ENCODE results near the gene FAM89A.
"Not testable (repeated sequence)": the region's sequence is repeated elsewhere in the genome, so short reads cannot be mapped to it uniquely, and the experiment has no call there.

FAM89A gene

DNA sequence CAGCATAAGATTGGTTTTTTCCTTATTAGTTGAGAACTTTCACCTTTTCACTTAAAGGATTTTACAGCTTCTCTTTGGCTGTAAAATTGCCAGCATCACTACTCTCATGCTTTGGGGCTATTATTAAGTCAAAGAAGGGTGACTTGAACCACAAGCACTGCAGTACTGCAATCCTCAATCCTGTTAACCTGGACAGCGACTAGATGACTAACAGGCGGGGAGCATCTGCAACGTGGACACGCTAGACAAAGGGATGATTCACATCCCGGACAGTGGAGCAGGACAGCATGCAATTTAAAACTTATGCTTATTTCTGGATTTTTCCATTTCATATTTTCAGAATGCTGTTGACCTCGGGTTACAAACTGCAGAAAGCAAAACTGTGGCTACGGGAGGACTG is 53.1 kb downstream of the FAM89A start:
- no peak for DNase-seq

DNA sequence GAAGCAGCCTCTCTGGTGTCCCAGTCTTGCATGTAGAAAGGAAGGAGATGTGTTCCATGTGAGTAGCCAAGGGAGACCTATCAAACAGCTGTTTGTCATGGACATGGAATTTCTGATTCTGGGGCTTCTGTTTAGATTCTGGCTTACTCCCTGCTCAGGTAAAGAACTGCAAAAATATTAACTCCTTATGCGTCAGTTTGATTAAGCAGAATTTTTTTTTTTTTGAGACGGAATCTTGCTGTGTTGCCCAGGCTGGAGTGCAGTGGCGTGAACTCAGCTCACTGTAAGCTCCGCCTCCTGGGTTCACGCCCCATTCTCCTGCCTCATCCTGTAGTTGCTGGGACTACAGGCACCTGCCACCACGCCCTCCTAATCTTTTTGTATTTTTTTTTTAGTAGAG is 54.3 kb downstream of the FAM89A start:
- no peak for DNase-seq

DNA sequence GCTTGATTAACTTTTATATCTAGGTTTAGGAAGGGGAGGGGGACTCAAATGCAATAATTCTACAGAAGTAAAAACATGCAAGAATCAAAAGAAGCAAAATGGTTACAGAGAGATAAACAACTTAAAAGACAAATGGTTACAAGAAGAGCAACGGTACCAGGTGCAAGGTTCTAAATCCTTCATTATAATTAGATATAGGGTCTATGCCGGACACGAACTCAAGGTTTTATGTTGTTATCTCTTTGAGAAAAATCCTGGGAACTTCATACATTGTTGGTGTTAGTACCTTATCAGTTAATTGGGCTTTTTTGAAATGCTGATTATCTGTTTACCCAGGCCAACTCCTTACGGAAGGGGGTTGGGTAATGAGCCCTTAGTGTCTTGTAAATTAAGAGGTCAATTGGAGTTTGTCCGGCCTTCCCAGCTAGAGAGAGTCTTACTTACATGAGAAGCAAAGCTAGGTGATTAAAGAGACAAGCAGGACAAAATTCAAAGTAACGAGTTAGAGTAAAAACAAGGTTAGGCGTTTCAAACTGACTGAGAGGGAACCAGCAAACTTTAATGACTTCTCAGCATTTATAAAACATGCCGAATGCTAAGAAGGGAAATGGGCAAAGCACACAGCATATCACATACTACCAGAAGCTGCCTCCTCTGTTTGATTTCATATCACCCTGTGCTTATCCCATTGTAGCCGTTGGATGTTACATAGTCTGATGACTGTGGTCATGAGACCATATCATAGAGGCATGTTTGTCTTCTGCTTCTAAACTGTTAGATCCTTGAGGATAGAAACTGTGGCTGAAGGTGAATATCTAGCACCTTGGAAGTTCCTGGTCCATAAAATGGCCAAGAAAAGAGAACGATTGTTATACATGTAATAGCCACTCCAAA is 55.2 kb downstream of the FAM89A start:
- not testable (repeated sequence) for DNase-seq

DNA sequence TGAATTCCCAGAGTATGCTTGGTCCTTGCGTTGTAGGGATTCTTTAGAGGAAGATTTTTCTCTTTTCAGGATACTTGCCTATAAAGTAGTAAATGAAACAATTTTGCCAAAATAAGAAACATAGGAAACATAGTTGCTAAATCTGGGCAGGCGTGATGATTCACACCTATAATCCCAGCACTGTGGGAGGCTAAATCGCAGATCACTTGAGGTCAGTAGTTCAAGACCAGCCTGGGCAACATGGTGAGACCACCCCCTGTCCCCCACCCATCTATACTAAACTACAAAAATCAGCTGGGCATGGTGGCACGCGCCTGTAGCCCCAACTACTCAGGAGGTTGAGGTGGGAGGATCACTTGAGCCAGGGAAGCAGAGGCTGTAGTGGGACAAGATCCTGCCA is 56.2 kb downstream of the FAM89A start:
- DNase-seq = no peak

DNA sequence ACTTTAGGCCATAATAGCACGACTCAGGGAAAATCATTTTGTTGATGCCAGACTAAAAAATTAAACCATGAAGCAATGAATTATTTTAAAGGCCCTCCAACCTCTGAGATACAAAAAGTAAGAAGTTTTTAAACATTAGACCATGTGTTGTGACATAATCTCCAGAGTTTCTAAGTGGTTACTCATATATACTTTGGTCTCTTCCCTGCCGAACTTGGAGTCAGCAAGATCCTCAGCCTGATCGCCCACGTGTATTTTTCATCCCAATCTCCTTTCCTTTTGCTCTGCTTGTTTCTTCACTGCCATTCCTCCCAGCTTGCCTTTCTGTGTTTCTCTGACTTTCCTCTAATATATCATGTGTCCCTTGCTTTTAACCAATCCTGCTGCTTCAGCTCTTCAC is 57.4 kb downstream of the FAM89A start:
- no peak for DNase-seq

DNA sequence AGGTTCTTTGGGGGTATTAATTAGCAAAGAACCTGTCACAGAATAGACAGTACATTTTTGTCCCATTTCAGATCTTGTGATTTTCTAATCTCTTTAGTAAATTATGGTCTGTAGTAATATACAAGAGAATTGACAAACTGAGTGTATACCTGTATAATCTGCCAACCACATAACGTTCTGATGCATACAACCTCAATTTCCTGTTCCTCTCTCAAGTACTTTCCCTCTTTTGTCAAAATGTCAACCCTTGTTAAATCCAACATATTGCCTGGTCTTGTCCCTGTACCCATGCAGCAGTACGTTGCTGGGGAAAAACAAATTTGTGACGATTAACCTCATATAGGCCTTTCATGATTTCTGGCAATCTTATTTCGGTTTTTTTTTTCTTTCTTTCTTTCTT is 60.1 kb downstream of the FAM89A start:
- no peak for DNase-seq

DNA sequence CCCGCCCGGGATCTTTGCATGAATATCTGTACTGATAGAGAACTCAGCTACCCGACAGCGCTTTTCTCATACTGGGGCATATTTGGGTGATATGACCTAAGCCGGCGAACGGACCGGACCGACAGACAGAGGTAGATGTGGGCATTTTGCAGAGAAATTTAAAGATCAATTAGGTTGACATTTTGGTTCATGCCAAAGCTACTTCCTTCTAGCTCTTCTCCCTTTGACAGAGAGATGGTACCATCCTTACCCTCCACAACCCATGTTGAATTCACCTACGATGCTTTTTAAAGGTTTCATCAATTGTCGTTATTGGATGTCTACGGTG is 60.7 kb downstream of the FAM89A start:
- no peak for DNase-seq

DNA sequence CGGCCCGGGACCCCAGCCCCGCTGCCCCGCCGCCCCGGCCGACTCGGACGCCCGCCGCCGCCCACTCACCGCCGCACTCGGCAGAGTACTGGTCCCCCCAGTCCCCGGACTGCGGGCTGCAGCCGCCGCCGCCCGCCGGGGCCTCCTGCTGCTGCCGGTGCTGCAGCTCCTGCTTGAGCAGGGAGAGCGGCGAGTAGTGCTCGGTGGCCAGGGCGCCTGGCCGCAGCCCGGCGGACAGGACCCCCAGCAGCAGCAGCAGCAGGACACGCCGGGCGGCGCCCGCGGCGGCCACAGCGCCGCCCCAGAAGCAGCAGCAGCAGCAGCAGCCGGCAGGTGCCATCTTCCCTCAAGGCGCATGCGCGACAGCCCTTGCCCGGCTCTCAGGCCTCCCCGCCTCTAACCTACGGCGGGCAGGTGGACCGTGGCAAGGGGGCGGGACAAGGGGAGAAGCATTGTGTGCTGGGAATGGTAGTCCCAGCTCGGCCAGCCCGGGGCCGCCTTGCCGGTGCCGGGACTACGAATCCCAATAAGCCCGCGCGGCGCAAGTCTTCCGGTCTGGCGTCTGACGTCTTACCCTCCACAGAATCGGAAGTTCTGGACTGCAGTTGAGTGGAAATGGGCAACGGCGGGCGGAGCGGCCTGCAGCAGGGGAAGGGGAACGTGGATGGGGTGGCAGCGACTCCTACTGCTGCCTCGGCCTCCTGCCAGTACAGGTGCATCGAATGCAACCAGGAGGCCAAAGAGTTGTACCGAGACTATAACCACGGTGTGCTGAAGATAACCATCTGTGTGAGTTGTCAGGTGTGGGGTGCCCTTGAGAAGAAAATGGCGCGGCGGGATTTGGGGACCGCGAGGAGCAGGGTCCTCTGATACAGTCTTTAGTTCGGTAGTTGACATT is 61.3 kb downstream of the FAM89A start, which contains the start of the genes ARV1 and TTC13:
ARV1 (plus strand) TSS at position 604 of the 898 bp plus-strand sequence; CDS start at position 616, 12 bp downstream.
TTC13 (minus strand) TSS at position 371 of the 898 bp plus-strand sequence; CDS start at position 340, 31 bp downstream.
- DNase-seq = peak; percentile 98

DNA sequence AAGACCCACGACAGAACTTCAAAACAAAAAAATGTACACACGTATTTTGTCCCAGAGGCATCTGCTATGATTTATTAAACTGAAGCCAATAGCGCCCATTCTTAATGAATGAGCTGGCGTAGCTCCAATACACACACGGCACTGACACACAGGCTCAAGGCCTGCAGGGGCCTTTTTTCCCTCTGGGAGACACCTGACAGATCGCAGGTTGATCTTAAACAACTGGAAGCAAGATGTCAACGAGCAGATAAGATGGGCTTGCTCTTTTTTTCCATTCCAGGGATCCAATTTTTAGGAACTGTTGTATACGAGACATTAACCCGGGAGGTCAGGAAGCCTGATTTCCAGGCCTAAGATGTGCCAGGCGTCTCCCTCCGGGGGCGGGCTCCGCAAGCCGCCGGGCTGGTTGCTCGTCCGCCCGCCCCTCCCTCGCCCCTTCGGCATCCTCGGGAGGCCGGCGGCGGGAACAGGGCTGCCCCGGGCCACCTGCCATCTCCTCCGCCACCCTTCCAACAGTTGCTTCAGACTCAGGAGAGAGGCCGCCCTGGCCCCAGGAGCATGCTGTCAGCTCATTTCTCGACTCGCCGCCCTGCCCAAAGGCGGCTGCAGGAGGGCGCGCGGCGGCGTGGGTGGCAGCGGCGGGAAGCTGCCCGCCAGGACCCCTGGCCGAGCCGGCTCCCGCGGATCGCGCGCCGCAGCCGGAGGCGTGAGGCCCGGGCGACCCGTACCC is 62.1 kb downstream of the FAM89A start:
- peak; percentile 59 for DNase-seq

DNA sequence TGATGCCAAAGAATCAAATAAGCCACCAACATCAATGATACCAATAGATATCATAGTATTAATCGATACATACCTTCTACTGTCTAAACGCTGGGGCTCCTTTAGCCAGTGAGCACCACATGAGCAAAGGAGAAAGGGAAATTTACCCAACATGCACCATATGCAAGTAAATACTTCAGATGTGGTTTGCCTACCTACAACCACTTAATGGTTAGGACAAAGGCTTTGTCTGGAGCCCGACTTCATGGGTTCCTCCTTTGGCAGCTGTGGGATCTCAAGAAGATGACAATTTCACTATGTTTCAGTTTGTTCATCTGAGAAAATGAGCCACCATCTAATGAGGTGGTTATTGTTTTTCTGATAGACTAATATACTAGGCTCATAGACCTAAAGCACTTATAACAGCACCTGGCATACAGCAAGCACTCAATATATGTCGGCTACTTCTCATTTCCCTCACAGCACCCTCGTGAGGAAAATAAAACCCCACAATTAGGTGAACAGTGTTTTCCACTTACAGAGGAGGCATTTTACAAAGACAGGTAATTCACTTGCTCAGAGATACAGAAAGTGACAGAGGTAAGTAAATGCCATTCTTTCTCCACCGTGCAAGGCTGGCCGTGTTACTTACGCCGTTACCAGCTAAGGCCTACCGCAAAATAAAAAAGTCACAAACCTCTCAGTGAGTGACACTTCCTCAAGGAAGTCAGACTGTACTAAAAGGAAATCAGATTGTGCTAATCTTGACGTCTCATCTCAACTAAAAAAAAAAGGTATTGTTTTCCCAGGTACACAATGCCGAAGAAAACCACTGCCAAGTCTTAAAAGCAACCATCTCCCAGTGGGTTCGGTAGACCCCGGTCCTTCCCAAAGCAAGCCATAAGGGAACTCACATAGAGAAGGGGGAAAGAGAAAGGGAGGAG is 63.0 kb downstream of the FAM89A start:
- no peak for DNase-seq

DNA sequence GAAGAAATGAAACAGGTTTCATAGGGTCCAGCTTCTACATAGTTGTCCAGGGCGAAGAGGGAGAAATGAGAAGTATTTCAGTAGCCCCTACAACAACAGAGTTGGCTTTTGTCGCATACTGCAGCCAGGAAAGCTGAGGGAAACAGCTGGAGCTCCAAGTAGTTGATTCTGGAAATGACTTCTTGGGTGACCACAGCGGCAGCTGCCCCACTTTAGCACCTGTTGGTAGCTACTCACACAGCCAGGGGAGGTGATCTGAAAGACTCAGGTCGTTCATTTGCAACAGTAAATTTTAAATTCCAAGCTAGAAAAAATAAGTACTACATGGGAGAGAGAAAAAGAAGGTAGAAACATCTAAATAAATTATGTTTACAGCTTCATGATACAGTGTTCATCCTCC is 63.7 kb downstream of the FAM89A start:
- no peak for DNase-seq

DNA sequence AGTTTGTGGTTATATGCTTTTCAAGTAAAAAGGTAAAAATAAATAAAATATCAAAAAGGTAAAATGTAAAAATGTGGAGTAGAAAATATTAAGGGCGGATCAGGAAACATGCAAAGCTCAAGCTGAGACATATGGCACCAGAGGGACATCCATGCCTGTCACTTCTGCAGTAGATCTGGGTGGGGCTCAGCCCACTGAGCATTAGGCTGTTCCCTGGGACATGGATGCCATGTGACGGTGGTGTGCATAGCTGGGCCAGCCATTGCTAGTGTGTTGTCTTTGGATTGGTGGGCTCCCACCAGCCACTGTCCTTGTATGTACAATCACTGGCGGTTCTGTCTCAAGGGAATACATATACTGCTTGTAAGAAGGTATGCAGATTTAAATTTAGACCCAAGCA is 64.4 kb downstream of the FAM89A start:
- no peak for DNase-seq

DNA sequence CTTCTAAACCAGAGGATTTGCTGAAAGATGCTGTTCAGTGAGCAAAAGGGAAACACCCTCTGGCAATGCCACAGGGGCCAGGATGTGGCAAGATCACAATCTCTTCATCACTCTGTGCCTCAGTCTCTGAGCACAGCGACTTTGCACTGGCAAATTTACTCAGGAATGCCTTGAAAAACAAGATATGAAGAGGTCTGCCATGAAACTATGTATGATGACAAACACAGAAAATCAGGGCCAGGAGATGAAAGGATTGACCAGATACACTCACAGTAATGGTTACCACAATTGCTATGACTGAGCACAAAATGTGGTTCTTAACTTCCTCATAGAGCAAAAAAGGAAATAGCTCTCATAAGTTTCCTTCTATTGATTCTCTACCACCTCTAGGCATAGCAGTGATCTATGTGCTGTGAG is 67.2 kb downstream of the FAM89A start:
- DNase-seq = no peak

DNA sequence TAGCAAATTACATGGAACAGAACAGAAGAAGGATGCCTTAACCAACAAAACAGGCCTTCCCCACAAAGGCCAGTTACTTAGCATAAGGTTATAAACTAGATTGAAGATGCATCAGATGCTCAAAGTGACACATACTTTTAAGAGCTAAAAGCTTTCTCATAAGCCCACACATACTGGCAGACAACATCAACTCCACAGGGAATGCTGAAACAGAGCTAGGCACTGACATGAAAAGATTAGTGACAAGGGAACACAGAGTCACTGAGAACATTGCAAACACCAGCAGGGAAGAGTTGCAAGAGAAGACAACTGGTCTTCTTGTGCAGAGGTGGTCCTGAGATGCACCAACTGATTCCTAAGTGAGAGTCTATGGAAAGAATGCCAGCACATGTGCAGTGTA is 68.3 kb downstream of the FAM89A start:
- DNase-seq = no peak

DNA sequence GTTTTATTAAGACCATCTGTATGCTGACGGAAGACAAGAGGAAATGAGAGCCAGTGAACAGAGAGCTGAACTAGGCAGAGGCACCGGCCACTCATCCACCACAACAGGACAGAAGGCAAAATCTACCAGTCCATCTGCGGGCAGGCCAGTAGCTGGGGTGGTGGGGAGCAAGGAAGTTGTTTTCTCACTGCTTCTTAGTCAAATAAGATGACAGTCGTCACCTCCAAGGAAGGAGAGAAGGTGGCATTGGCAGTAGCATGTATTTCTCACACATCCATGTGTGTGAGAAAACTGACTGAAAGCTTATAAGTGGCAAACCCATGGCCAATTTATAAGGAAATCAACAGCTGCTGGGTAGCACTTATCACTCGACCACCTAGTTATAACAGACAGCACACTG is 69.6 kb downstream of the FAM89A start:
- DNase-seq = no peak
